ENCODE data around the gene RYR1. TPM values are rescaled to one million over a fixed set of nuclear protein-coding genes. Genes with fewer than 3 reads are reported as not detected.
"Not testable (repeated sequence)": the region's sequence is repeated elsewhere in the genome, so short reads cannot be mapped to it uniquely, and the experiment has no call there.

RYR1 gene
- total RNA-seq, 4 donors from 2014 or later = 0.82 to 1.6 (median 1.5) TPM

- ATAC-seq = no peak
- H3K36me3 ChIP-seq = peaks cover 0 to 93% of the 10 kb centered on the region in 2 donors
- TF ChIP-seq POLR2AphosphoS5 (IDR thresholded peaks at IDR 0.05) (no peak), EP300 (IDR thresholded peaks at IDR 0.05) (no peak), CTCF (IDR thresholded peaks at IDR 0.05) (no peak), POLR2A (IDR thresholded peaks at IDR 0.05) (no peak)
- H3K4me1 ChIP-seq = peaks cover 0 to 4% (median 0%) of the 10 kb centered on the region in 3 donors
- WGBS, 2 donors (ENCODE audit: low coverage in 1 of 2) = 43 to 94% methylated on average over 1 to 2 of the region's 6 CpGs
- H3K27me3 ChIP-seq = no peaks in the 10 kb centered on the region
- H3K9me3 ChIP-seq = no peaks in the 10 kb centered on the region
- H3K27ac ChIP-seq = no peak overlapping the region
- H3K4me3 ChIP-seq = no peak overlapping the region
Observed at GRCh38 chr19:38629568-38629967, 196.1 kb downstream of the RYR1 start.

GRCh38 chr19:38631301-38631700 lies 197.8 kb downstream of the RYR1 start:
- not testable (repeated sequence) for H3K9me3 ChIP-seq, H3K4me3 ChIP-seq, H3K27me3 ChIP-seq, H3K27ac ChIP-seq, ATAC-seq
- peaks cover 0 to 11% (median 0%) of the 10 kb centered on the region in 3 donors for H3K4me1 ChIP-seq
- WGBS, 2 donors (ENCODE audit: low coverage in 1 of 2) = 59% methylated on average over 7 to 10 of the region's 11 CpGs
- peaks cover 0 to 92% of the 10 kb centered on the region in 2 donors for H3K36me3 ChIP-seq

- H3K4me3 ChIP-seq, H3K27ac ChIP-seq, H3K9me3 ChIP-seq, ATAC-seq, H3K27me3 ChIP-seq: not testable (repeated sequence)
- 52 to 64% methylated on average over 4 to 6 of the region's 7 CpGs for WGBS, 2 donors (ENCODE audit: low coverage in 1 of 2)
- H3K4me1 ChIP-seq = peaks cover 0 to 17% (median 0%) of the 10 kb centered on the region in 3 donors
- H3K36me3 ChIP-seq = peaks cover 0 to 92% of the 10 kb centered on the region in 2 donors
Observed at GRCh38 chr19:38631811-38632475, 198.5 kb downstream of the RYR1 start.

- Histone ChIP-seq H3K4me3 (no peak overlapping the region), H3K27me3 (no peaks in the 10 kb centered on the region), H3K27ac (no peak overlapping the region), H3K4me1 (peaks cover 0 to 23% (median 0%) of the 10 kb centered on the region in 3 donors), H3K9me3 (no peaks in the 10 kb centered on the region), H3K36me3 (peaks cover 0 to 91% of the 10 kb centered on the region in 2 donors)
- 87 to 91% methylated on average over 7 to 9 of the region's 16 CpGs for WGBS, 2 donors (ENCODE audit: low coverage in 1 of 2)
- ATAC-seq = no peak
- TF ChIP-seq POLR2A (IDR thresholded peaks at IDR 0.05) (no peak), POLR2AphosphoS5 (IDR thresholded peaks at IDR 0.05) (no peak), EP300 (IDR thresholded peaks at IDR 0.05) (no peak), CTCF (IDR thresholded peaks at IDR 0.05) (no peak)
Observed at GRCh38 chr19:38632476-38633213, 199.2 kb downstream of the RYR1 start.

GRCh38 chr19:38634757-38635482 lies 201.4 kb downstream of the RYR1 start:
- Histone ChIP-seq H3K4me1 (peaks cover 0 to 23% (median 0%) of the 10 kb centered on the region in 3 donors), H3K9me3 (no peaks in the 10 kb centered on the region), H3K27me3 (no peaks in the 10 kb centered on the region), H3K4me3 (no peak overlapping the region), H3K27ac (peak overlapping the region in 3 of 4 donors; percentile 47 to 66 (median 62)), H3K36me3 (peaks cover 0 to 82% of the 10 kb centered on the region in 2 donors)
- 60 to 70% methylated on average over 2 to 4 of the region's 17 CpGs for WGBS, 2 donors (ENCODE audit: low coverage in 1 of 2)
- peak; percentile 47 for ATAC-seq
- TF ChIP-seq CTCF (IDR thresholded peaks at IDR 0.05) = peak in 3 of 4 experiments; percentile 88 to 96 (median 94)
- TF ChIP-seq POLR2A (IDR thresholded peaks at IDR 0.05) = no peak
- TF ChIP-seq POLR2AphosphoS5 (IDR thresholded peaks at IDR 0.05) = no peak
- TF ChIP-seq EP300 (IDR thresholded peaks at IDR 0.05) = no peak

Measured in gastroesophageal sphincter (tissue), 4 donors.